ENCODE measurements around the gene GAS2L3.
A peak's percentile ranks its signal among the peaks of the same experiment; 100 is the strongest.

The GAS2L3 gene

DNA sequence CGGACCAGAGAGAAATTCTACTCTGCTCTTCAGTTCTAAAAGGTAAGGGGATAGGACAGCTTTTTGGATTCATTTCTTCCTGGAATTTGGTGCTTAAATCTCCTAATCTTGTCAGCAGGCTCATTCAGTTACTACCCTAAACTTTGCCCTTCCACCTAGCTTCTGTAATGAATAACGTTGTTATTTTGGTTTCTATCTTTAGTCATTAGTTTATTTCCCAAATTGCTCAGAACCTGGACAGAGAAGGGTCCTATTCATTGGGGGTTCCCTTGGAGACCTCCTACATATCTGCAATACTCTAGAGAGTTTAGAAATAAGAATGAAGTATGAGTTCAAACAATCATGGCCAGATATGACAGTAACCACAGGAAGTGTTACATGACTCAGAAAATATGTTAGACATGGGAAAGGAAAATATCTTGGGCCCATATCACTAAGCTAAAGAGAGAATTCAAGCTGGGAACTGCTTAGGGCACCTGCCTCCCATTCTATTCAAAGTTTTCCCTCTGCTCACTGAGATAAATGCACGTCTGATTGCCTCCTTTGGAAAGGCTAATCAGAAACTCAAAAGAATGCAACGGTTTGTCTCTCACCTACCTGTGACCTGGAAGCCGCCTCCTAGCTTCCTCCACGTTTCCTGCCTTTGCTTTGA, 87.9 kb downstream of the GAS2L3 start:
- DNase-seq (ENCODE audit: low read depth in 2 of 2), result no peak

DNA sequence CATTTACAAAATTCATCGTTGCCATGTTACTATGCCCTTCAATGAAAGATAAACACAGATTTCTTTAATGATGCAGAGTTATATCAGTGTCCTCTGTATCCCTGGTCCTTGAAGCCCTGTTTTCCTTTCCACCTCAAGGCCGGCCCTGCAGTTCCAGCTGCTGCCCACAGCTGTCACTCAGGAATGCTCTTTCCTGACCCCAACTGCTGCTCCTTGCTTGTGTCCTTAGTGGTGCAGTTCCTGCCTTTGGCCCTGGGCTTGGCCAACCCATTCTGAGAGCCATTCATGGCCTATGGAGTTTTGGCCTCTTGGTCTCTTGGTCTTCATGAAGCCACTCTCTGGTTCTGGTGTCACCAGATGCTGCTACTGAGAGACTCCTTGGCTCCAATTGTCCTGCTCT, 93.1 kb downstream of the GAS2L3 start:
- DNase-seq (ENCODE audit: low read depth in 2 of 2), result no peak

DNA sequence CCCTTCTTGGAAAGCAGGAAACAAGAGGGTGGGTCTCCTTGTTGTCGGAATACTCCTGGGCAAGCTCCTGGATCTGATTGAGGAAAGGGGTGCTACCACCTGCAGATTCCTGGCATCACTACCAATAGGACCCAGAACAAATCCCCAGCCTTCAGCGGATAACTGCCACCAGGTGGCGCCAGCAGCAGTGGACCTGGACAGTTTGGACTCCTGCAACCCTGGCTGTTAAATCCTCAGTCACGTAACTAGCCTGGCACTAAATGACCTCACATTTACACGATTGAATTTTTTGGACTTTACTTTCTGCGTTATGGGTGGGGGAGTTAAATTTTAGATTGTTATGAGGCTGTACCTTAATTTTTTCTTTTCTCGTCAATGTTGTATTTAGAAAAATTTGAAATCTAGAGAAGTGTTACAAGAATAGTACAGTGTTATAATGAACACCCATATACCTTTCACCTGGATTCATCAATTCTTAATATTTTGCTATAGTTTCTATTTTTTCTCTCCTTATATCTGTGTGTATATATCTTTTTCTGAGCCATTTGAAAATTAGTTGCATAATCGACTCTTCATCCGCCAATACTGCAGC, 95.6 kb downstream of the GAS2L3 start:
- DNase-seq (ENCODE audit: low read depth in 2 of 2), result peak; percentile 17

DNA sequence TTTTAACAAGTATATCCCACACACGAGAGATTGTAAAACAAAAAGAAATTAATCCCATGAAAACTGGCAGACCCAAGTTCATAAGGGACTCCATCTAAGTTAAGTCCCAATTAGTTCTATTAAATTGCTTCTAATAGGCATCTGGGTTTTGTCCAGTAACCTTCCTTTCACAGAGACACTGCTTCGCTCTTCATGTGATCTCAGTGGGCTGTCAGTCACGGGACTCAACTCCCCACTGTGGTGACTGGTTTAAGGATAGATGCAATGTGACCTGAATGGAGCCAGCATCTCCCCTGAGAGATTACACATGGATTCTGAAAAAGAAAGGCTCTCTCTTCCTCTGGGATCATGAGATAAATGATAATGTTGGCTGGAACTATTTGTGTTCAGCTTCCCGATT, 96.4 kb downstream of the GAS2L3 start:
- DNase-seq (ENCODE audit: low read depth in 2 of 2), result no peak

DNA sequence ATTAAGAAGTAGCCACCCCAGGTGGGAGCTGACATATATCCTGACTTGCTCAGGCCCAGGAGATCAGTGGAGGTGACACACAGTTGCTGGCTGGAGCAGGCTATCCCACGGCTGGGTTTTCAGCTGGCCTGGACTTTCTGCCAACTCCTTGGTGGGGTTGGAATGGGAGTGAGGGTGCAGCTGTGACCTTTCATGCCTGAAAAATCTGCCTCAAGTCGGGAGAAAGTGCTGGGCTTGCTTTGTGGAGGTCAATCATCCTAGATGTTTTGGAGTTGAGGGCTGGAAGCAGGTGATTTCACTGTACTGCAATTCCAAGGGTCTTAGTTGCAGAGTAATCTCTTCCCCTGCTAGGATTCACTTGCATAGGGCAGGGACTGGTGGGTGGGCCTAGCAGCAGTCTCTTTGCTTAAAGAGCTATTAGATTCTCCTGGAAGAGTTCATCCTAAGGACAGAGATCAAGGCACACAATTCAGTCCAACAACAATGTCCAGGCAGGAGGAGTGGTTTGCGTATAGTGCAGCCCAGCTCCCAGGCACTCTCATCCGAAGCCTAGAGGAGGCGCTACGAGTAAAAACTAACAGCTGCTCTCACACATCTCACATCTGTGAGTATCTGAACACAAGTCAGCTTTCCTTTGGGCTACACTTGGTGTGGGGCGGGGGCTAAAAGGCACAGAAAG, 98.1 kb downstream of the GAS2L3 start:
- DNase-seq (ENCODE audit: low read depth in 2 of 2), result no peak

DNA sequence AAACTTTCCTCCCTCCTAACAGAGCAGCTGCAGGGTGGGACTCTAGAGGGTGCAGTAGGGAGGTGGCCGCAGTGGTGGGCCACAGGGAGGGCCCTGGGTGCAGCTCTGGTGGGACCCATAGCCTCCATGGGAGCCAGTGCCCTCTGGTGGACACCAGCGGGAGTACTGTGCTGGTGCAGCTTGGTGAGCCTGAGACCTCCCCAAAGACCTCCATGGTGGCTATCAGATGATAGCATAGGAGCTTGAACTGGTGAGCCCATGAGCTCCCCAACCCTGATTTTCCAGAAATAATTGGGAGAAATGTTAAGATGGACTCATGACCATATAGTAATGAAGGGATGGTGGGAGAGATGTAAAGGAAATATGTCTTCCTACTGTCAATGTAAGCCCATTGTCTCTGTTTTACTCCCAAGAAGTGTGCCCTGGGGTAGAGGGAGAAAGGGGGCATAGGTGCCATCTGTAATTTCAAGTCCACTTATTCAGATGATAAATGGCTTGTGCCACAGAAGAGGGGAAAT, 98.7 kb downstream of the GAS2L3 start:
- DNase-seq (ENCODE audit: low read depth in 2 of 2), result peak; percentile 8 to 10

DNA sequence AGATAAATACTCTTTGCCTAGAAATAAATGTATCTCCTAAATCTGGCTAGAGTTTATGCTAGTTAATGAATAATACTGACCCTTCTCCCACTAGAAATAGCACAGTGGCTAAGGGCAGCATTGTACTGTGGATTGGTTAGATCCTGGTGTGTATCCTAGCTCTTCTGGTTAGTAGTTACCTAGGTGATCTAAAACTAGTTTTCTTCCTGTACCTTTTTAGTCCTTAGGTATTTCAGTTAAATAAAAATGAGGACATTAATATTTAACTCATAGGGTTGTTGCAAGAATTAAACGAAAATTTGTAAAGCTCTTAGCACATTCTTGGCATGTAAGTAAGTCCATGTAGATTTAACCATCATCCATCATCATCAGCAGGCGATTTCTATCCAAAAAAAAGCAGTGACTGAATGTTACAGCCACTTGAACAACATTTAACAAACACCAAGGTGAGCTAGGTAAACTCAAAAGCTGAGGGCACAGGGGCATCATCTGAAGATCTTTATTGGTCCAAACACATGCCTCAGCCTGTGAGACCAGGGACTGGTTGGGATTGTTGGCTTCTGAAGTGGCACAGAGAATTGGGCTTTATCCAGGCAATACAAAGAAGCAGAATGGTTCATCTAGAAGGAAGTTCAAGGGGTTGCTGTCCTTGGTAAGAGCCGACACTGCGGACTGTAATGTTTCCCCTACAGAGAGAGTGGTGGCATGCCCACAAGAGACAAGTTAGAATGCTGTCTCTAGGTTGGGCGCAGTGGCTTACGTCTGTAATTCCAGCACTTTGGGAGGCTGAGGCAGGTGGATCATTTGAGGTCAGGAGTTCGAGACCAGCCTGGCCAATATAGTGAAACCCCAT, 100.8 kb downstream of the GAS2L3 start:
- DNase-seq (ENCODE audit: low read depth in 2 of 2), result no peak
